WTC11 (cell line): ENCODE results near the gene CD80.
"Not testable (repeated sequence)": the region's sequence is repeated elsewhere in the genome, so short reads cannot be mapped to it uniquely, and the experiment has no call there.

Source experiments
- CTCF ChIP-seq: fragments of 200-600 bp; IDR thresholded peaks from 2 replicates; pipeline ENCODE4 v1.8.0; 2022; ENCODE audit warnings: antibody characterized with exemption
- E2F4 ChIP-seq: sonication (generic); formaldehyde crosslinking; IDR thresholded peaks from 2 replicates; pipeline ENCODE4 v1.8.1; 2022; ENCODE audit warnings: low read depth, mild to moderate bottlenecking, moderate library complexity, missing genetic modification reagents, borderline replicate concordance
- FOXJ3 ChIP-seq: sonication (generic); formaldehyde crosslinking; IDR thresholded peaks from 2 replicates; pipeline ENCODE4 v1.9.0; 2021; ENCODE audit warnings: missing genetic modification reagents, mild to moderate bottlenecking, borderline replicate concordance
- HMGA2 ChIP-seq: fragments of 250-450 bp; sonication (Bioruptor Pico); IDR thresholded peaks from 2 replicates; pipeline ENCODE4 v1.4.0; 2021; ENCODE audit warnings: mild to moderate bottlenecking, moderate library complexity
- JUN ChIP-seq: sonication (generic); formaldehyde crosslinking; IDR thresholded peaks from 2 replicates; pipeline ENCODE4 v1.8.0; 2023; ENCODE audit warnings: mild to moderate bottlenecking, missing genetic modification reagents
- MAX ChIP-seq: sonication (generic); formaldehyde crosslinking; IDR thresholded peaks from 2 replicates; pipeline ENCODE4 v1.8.0; 2022; ENCODE audit warnings: mild to moderate bottlenecking, missing genetic modification reagents
- SMAD3 ChIP-seq: sonication (generic); formaldehyde crosslinking; IDR thresholded peaks from 2 replicates; pipeline ENCODE4 v1.8.0; 2022; ENCODE audit warnings: missing genetic modification reagents, mild to moderate bottlenecking, borderline replicate concordance
- USF1 ChIP-seq: sonication (generic); formaldehyde crosslinking; IDR thresholded peaks from 2 replicates; pipeline ENCODE4 v1.8.0; 2022; ENCODE audit warnings: mild to moderate bottlenecking, missing genetic modification reagents

GRCh38 chr3:119563334-119563733, 3.9 kb upstream of the CD80 start:
- not testable (repeated sequence) for TF ChIP-seq CTCF; JUN (CRISPR knock-in tag); SMAD3 (CRISPR knock-in tag); HMGA2 (CRISPR knock-in tag); MAX (CRISPR knock-in tag); FOXJ3; E2F4; USF1 (CRISPR knock-in tag)
